IPS-20b (cell line): ENCODE data around the gene ZNRF2.
"Not testable (repeated sequence)": the region's sequence is repeated elsewhere in the genome, so short reads cannot be mapped to it uniquely, and the experiment has no call there.

Experiments used
- H3K27ac ChIP-seq: one replicate; pipeline ENCODE4 v1.5.1; 2013; ENCODE audit warnings: low read length
- H3K27me3 ChIP-seq: 2 replicates; pipeline ENCODE4 v1.6.1; 2013; ENCODE audit warnings: mild to moderate bottlenecking, low read length, inconsistent platforms; ENCODE audit not compliant: insufficient read depth
- H3K36me3 ChIP-seq: 2 replicates; pipeline ENCODE4 v1.6.1; 2013; ENCODE audit warnings: low read depth, mild to moderate bottlenecking, inconsistent platforms, low read length, moderate library complexity; ENCODE audit not compliant: insufficient read depth
- H3K4me1 ChIP-seq: 2 replicates; pipeline ENCODE4 v1.6.1; 2013; ENCODE audit warnings: mild to moderate bottlenecking, control low read depth, inconsistent platforms, low read length, moderate library complexity; ENCODE audit not compliant: insufficient read depth
- H3K4me3 ChIP-seq: 2 replicates; pipeline ENCODE4 v1.5.1; 2013; ENCODE audit warnings: mild to moderate bottlenecking, low read length, inconsistent platforms
- H3K9ac ChIP-seq: 2 replicates; pipeline ENCODE4 v1.6.1; 2013; ENCODE audit warnings: low read depth, mild to moderate bottlenecking, inconsistent platforms, low read length, moderate library complexity
- H3K9me3 ChIP-seq: 2 replicates; pipeline ENCODE4 v1.6.1; 2013; ENCODE audit warnings: mild to moderate bottlenecking, low read depth, low read length, inconsistent platforms; ENCODE audit not compliant: insufficient read depth

Gene ZNRF2

DNA sequence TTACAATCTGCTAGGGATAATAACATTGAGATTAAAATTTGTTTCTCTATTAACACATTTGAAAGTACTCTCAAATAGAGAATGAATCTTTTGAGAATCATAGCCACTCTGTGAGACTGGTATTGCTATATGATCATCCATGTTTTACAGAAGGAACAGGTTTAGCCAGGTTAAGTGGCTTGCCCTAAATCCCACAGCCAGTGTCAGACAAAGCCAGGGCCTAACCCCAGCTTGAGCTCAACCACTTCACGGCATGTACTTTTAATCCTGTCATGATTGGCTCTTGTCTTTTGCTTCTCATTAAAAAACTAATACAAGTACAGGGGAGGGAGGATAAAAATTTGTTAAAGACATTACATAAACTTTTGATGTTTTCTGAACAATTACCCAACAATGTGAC is 3.8 kb upstream of the ZNRF2 start:
- Histone ChIP-seq H3K9me3 (no peaks in the 10 kb centered on the region), H3K4me3 (no peak overlapping the region), H3K36me3 (no peaks in the 10 kb centered on the region), H3K4me1 (peaks cover 9% of the 10 kb centered on the region; the same call in 1 of the 2 replicates), H3K27me3 (no peaks in the 10 kb centered on the region), H3K27ac (no peak overlapping the region), H3K9ac (no peak overlapping the region)

DNA sequence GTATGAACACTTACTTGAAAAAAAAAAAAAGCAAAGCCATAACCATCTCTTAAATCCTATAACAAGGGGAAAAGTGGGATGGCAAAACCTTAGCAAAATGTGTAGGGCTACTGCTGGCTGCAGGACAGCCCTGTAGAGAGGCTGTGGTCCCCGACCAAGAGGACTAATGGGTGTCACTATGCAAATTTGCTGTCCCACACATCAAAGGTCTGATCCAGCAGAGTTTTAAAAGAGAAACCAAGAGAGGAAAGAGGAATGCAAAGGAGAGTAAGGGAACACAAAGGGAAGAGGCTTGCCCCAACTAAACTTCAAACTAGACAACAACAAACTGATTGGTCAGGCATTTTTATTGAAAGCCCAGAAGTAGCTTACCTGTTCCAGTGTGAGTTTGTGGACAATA is 3.1 kb upstream of the ZNRF2 start:
- H3K9ac ChIP-seq = no peak overlapping the region
- no peaks in the 10 kb centered on the region for H3K9me3 ChIP-seq
- peaks cover 10% of the 10 kb centered on the region for H3K4me1 ChIP-seq
- peaks cover under 1% of the 10 kb centered on the region; the same call in 1 of the 2 replicates for H3K27me3 ChIP-seq
- H3K36me3 ChIP-seq = no peaks in the 10 kb centered on the region
- no peak overlapping the region for H3K4me3 ChIP-seq
- no peak overlapping the region for H3K27ac ChIP-seq

DNA sequence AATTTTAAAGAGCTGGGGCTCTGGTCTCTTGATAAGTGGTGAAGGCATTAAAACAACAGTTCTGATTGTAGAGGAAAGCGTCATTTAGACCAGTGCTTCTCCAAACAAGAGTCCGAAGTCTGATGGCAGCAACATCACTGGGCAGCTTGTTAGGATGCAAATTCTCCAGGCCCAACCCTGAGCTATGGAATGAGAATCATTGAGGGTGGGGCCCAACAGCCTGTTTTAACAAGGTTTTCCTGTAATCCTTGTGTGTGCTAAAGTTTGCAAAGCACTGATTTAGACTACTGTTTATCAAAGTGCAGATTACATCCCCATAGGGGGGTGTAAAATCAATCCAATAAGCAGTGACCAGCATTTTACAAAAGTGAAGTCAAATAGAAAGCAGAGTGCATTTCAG is 2.6 kb upstream of the ZNRF2 start:
- Histone ChIP-seq H3K36me3 (no peaks in the 10 kb centered on the region), H3K4me1 (peaks cover 16% of the 10 kb centered on the region), H3K9ac (no peak overlapping the region), H3K27ac (no peak overlapping the region), H3K4me3 (no peak overlapping the region), H3K9me3 (no peaks in the 10 kb centered on the region), H3K27me3 (peaks cover 6% of the 10 kb centered on the region; the same call in 1 of the 2 replicates)

DNA sequence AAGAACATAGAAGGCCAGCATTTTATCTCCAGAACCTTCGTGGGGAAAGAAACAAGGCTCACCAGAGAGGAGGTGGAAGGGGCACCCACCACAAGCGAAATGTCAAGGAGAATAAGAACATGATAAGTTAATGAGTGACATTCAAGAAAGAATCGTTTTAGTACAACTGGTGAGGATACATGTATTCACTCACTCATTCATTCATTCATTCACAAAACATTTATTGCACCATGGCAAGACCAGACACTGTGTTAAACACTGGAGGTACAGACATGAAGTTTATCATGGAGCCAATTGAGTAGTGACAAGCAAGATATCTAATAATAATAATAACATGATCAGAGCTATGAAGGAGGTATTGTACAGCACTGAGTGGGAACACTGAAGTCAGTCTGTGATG is 1.7 kb upstream of the ZNRF2 start:
- Histone ChIP-seq H3K9me3 (no peaks in the 10 kb centered on the region), H3K36me3 (no peaks in the 10 kb centered on the region), H3K4me3 (no peak overlapping the region), H3K27ac (no peak overlapping the region), H3K4me1 (peaks cover 18% of the 10 kb centered on the region), H3K9ac (no peak overlapping the region), H3K27me3 (peaks cover 8% of the 10 kb centered on the region; the same call in 1 of the 2 replicates)

DNA sequence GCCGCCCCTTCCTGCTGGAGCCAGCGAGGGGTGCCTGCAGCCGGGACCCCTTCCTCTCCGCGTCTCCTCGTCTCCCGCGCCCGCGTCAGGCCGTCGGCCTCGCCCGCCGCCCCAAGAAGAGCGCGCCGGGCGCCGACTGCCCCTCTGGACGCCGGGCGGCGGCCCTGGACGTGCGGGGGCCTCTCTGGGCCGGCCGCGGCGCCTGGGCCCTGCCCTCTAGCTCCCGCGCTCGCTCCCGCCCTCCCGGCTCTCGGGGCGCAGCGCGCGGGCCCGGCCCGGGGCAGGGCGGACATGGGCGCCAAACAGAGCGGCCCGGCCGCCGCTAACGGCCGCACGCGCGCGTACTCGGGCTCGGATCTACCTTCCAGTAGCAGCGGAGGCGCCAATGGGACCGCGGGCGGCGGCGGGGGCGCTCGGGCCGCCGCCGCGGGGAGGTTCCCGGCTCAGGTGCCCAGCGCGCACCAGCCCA is 704 bp downstream of the ZNRF2 start:
- no peaks in the 10 kb centered on the region for H3K9me3 ChIP-seq
- H3K9ac ChIP-seq = peak overlapping the region; percentile 71; the same call in 1 of the 2 replicates
- no peaks in the 10 kb centered on the region for H3K36me3 ChIP-seq
- H3K4me3 ChIP-seq = peak overlapping the region; percentile 71; the same call in 1 of the 2 replicates
- H3K27ac ChIP-seq = no peak overlapping the region
- H3K27me3 ChIP-seq = peaks cover 8% of the 10 kb centered on the region; the same call in 1 of the 2 replicates
- peaks cover 18% of the 10 kb centered on the region for H3K4me1 ChIP-seq

DNA sequence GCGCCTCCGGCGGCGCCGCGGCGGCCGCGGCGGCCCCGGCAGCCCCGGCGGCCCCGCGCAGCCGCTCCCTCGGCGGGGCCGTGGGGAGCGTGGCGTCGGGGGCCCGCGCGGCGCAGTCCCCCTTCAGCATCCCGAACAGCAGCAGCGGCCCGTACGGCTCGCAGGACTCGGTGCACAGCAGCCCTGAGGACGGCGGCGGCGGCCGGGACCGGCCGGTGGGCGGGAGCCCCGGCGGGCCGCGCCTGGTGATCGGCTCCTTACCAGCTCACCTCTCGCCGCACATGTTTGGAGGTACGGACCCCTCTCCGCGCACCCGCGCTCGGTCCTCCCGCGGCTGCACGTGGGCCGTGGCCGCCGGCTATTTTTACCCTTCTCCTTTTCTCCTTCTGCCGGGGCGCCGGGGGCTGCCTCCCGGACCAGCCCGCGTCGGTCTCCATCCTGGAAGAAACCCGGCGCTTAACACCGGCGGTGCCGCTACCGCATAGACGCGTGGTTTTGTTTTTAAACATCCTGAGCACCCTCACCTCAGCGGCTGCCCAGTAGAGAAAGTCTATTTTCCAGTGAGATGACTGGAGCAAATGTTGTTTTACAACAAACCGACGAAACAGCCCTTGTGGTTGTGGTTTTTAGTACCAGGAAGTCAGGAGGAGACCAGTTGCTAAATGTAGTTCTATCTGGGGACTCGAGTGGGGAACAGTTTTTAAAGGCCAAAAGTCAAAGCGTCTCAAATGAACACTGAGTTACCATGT is 1.3 kb downstream of the ZNRF2 start:
- peak overlapping the region; percentile 74; the same call in 1 of the 2 replicates for H3K9ac ChIP-seq

DNA sequence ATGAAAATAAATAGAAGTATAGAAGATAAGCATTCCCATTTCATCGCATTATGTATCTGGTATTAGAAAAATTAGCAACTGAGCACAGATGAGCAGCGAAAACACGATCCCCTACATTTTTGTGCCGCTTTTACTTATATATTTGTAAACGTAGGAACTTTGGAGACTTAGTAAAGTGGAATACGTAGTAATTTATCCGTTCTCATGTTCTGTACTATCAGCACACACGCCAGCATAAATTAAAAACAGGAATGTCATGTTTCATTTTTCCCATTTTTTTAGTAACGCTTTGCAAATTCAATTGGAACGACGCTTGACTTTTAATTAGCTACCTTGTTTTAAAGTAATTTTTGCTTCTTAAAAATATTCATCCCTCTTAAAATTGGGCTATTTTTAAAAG is 2.4 kb downstream of the ZNRF2 start:
- peaks cover 12% of the 10 kb centered on the region for H3K4me1 ChIP-seq
- peak overlapping the region; percentile 74 for H3K9ac ChIP-seq
- no peak overlapping the region for H3K27ac ChIP-seq

More for the DNA sequence above, 1.3 kb downstream of the ZNRF2 start:
- H3K9me3 ChIP-seq = no peaks in the 10 kb centered on the region
- peaks cover 18% of the 10 kb centered on the region for H3K4me1 ChIP-seq
- peaks cover 8% of the 10 kb centered on the region; the same call in 1 of the 2 replicates for H3K27me3 ChIP-seq
- H3K4me3 ChIP-seq = peak overlapping the region; percentile 84
- H3K36me3 ChIP-seq = no peaks in the 10 kb centered on the region
- H3K27ac ChIP-seq = no peak overlapping the region

DNA sequence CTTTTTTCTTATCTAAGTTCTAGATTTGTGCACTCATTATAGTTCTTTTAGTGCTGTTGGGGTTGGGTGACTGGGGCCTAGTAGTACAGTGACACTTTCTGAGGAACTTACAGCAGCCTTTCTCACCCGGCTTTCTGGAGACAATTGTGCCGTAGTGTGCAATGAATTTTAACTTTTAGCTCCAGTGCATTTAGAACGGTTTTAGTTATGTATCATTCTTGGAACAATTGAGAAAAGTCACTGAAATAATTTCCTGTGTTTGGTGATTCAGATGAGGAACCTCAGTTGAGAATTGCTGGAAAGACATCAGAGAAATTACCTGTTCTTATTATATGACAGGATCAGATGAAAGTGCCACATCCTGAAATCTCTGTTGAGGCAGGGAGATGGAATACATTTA is 3.2 kb downstream of the ZNRF2 start:
- not testable (repeated sequence) for H3K9me3 ChIP-seq, H3K36me3 ChIP-seq, H3K27ac ChIP-seq, H3K4me1 ChIP-seq, H3K27me3 ChIP-seq, H3K9ac ChIP-seq
- H3K4me3 ChIP-seq = peak overlapping the region; percentile 35

More for the DNA sequence above, 2.4 kb downstream of the ZNRF2 start:
- Histone ChIP-seq H3K9me3 (no peaks in the 10 kb centered on the region), H3K36me3 (no peaks in the 10 kb centered on the region), H3K27me3 (peaks cover 8% of the 10 kb centered on the region; the same call in 1 of the 2 replicates), H3K4me3 (peak overlapping the region; percentile 84)

DNA sequence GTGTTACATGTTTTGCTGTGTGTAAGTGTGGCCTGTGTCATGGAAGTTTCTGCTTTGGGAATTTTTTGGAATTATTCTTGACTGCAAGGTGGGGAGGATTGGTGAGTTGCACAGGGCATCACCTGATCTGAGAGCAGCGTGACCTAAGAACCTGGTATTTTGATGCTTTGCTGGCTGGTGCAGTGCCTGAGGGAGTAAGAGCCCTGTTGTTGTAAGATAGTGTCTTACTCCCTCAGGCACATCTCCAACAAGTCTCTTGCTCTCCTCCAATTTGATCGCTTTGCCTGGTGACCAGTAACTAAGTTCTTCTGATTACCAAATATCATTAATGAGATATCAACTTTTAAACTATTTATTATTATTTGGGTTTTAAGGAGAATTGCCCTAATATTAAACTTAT is 5.2 kb downstream of the ZNRF2 start:
- H3K4me3 ChIP-seq, H3K27me3 ChIP-seq, H3K9ac ChIP-seq: not testable (repeated sequence)

DNA sequence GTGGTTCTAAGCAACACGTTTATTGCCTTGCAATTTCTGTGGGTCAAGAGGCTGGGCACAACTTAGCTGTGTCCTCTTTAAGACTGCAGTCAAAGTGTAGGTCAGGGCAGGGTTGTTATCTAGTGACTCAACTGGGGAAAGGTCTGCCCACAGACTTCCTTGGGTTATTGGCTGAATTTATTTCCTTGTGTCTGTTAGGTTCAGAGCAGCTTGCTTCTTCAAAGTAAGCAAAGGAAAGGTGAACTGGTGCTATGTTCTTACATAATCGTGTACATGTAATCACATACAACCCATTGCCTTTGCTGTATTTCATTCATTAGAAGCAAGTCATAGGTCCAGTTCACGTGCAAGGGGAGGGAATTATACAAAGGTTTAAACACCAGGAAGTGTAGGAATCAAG is 5.9 kb downstream of the ZNRF2 start:
- H3K9ac ChIP-seq, H3K9me3 ChIP-seq, H3K27me3 ChIP-seq, H3K4me3 ChIP-seq, H3K27ac ChIP-seq, H3K4me1 ChIP-seq, H3K36me3 ChIP-seq: not testable (repeated sequence)

More for the DNA sequence above, 5.2 kb downstream of the ZNRF2 start:
- not testable (repeated sequence) for H3K4me1 ChIP-seq, H3K36me3 ChIP-seq, H3K27ac ChIP-seq, H3K9me3 ChIP-seq

DNA sequence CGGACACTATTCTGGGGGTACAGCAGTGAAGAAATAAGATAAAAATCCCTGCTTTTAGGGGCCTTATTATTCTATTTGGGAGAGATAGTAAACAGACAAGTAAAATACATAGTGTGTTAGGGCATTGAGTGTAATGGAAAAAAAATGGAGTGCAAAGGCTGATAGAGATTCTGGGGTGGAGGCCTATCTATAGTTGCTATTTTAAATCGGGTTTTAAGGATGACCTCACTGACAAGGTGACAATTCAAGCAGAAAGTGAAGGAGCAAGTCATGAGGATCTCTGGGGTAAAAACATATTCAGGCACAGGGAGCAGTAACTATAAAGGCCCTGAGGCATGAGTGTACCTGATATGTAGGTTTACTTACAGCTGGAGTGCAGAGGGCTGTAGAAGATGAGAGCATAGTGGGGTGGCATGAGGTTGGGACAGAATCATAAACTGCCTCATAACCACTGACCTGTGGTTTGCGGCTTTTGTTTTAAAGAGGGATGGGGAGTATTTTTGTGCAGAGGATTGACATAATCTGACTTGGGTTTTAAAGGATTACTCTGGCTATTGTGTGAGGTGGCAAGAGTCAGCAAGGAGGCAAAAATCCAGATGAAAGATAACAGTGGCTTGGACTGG is 8.1 kb downstream of the ZNRF2 start:
- H3K27ac ChIP-seq, H3K27me3 ChIP-seq, H3K9me3 ChIP-seq, H3K36me3 ChIP-seq, H3K4me1 ChIP-seq, H3K9ac ChIP-seq, H3K4me3 ChIP-seq: not testable (repeated sequence)

DNA sequence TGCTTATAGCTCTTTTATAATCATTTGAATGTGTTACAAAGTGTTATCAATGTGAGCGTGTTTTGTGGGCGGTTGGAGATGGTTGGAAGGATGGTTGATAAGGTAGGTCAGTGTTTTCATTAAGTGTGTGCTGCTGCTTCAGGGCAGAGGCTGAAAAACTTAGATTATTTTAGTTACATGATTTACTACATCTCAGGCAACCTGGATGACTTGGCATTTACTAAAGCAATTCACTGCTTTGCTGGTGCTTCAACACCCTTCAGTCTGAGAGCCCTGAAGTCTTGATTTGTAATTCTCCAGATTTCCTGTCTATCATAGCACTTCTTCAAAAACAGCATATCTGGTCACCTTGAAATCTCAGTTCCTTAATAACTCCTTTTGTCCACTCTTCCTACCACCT is 11.9 kb downstream of the ZNRF2 start:
- not testable (repeated sequence) for H3K4me3 ChIP-seq, H3K9me3 ChIP-seq, H3K36me3 ChIP-seq, H3K27me3 ChIP-seq, H3K9ac ChIP-seq, H3K4me1 ChIP-seq, H3K27ac ChIP-seq
